NCI-H1417 (cell line): ENCODE data around the gene POLQ.
"Not testable (repeated sequence)": the region's sequence is repeated elsewhere in the genome, so short reads cannot be mapped to it uniquely, and the experiment has no call there.

Experiments used
- DNase-seq, 3 experiments: peaks; one replicate each; lab custom pipeline; 2025; lab: John Stamatoyannopoulos, UW

The POLQ gene

DNA sequence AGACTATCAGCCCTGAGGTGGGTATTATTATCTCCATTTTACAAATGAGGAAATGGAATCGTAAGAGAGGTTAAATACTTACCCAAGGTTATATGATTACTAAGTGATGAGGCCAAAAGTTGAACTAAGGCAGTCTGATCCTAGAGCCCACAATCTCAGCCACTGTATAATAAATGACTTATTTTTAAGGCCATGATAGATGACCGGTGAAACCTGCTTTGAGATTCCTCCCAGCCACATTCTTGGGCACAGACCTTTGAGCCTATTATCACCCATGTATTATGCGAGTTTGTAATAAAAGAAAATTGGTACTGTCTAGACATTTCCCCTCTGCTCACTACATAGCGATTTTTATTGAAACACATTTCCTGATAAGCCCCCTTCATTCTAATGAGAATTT lies 37.4 kb downstream of the POLQ start:
- DNase-seq: no peak

DNA sequence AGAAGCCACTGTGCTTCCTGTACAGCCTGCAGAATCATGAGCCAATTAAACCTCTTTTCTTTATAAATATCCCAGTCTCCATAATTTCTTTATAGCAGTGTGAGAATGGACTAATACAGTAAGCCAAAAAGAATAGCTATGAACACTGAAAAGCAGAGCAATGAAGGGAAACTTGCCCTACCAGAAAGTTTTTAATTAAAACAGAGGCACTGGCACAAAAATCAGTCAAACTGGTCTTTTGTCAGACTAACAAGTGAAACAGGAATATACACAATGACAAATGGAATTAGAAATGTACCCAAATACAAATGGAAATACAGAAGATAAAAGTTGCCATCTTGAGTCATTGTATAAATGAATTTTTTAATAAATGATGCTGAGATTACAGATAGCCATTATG lies 40.5 kb downstream of the POLQ start:
- DNase-seq: no peak

DNA sequence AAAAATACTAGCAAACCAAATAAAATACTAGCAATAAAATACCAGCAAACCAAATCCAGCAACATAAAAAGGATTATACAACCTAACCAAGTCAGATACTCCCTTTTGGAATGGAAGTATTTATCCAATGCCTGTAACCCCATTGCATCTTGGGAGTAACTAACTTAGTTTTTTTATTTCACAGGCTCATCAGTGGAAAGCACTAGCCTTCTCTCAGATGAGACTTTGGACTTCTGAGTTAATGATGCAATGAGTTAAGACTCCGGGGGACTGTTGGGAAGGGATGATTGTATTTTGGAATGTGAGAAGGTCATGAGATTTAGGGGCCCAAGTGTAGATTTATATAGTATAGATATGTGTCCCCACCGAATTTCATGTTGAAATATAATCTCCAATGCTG lies 41.2 kb downstream of the POLQ start:
- DNase-seq: no peak

DNA sequence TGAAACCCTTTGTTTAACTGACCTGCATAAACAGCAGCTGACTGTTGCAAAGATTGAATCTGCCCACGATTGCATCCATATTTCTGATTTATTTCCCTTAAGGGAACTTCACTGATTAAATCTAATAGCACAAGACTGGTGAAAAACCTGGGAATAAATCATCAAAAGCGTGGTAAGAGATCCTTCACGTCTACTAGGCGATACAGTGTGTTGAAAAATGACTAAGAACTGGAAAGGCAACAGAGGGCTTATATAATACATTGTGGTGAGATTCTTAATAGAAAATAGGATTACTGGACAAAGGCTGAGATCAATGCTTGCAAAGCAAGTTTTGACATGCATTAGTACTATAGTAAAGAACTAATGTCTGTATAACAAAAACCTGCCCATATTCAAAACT lies 49.0 kb downstream of the POLQ start:
- DNase-seq: no peak

DNA sequence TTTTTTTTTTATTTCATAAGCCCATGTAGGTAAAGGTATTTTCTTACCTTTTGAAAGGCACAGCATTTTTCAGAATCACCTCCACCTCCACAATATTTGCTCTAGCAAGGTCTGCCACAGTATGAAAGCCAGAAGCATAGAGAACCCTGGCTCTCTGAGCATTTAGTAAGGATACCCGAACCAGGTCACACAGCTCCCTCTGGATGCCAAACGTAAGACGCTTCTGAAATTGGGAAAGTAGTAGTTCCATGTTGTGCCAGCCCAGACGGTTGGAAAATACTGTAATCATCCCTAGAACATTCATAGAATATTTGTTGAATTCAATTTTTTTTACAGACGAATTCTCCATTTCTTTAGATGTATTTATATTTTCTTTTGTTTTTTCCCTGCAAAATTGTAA lies 52.4 kb downstream of the POLQ start:
- DNase-seq: no peak

DNA sequence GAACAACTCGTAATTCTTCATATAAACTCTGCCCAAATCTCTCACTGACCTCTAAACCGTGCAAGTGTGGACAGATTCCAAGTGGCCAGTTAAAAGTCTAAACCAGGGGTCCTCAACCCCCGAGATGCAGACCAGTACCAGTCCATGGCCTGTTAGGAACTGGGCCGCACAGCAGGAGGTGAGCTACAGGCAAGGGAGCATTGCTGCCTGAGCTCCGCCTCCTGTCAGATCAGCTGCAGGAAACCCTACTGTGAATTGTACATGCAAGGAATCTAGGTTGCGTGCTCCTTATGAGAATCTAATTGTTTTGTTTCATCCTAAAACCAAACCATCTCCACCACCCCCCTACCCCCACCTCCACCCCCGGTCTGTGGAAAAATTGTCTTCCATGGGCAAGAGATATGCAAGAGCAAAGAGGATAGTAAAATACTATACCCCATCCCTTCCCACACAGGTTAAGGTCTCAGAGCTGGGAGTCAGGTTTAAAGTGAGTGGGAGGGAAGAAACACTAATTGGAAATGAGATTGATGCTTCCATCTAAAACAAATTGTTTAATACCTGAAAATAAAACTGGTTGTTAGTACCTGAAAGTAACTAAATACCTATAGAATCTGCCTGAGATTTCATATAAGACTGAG lies 54.0 kb downstream of the POLQ start:
- DNase-seq: no peak

DNA sequence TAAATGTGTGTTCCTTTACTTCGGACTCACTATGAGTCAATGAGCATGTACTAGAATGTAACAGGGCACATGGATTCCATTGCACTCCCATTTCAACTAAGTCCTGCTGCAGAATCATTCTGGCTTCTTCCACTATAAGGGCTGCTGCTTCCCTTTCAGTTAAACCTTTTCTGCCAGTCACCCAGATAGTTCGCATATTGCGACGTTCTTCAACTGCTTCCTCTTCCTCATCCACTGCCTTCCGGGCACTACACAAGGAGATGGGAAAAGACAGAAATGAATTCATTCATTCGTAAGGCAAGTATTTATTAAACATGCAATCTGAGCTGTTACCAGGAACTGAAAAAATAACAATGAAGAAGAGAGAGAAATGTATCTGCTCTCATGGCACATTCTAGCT lies 55.6 kb downstream of the POLQ start:
- no peak for DNase-seq

DNA sequence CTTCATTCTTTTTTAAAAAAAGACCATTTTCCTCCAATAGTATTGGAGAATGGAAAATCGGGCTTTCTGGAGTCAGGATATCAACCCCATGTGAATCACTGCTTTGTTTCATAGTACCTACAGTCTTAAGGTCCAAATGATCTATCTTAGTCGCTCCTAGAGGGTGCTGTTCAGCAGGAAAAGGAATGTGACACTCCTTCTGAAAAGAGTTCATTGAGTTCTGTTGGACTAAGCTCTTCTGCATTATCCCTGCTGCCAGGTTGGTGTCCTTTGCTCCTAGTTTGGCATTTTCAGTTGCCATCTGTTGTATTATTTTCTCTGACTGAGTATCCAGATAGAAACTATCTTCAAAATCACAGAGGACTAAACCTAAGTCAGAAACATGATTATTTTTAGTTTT lies 57.2 kb downstream of the POLQ start:
- peak in 1 of 3 experiments; percentile 4 for DNase-seq

DNA sequence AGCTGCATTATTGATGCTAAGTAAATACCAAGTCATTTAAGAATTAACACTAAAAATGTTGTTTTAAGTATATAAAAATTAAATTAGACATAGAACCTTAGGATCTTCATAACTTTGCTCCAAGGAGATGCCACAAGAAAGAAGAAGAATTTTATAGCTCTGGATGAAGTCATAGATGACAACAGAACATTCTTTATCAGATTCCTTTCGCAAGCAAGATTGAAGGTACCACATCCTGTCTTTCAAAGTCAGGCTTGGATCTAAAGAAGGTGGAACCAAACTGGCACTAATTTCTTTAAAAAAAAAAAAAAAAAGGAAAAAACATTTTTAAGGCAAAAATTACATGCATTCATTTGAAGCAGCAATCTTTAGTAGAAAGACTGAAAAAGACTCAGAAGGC lies 62.5 kb downstream of the POLQ start:
- DNase-seq: no peak

DNA sequence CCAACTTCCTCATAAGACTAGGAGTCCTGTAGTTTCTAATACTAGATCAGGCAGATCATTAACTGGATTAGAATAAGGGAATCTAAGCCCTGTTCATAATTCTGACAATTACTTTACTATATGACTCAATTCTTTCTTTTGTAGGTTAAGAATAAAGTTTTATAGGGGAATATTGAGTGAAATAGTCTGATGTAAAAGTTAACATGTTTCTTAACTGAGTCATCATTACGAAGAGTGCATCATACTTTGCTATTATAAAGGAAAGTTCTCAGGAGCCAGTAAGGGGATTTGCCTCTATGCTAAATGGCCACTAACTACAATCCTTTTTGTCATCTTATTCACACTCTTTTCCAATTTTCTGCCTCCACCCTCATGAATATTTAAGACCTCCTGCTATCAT lies 63.1 kb downstream of the POLQ start:
- no peak for DNase-seq

DNA sequence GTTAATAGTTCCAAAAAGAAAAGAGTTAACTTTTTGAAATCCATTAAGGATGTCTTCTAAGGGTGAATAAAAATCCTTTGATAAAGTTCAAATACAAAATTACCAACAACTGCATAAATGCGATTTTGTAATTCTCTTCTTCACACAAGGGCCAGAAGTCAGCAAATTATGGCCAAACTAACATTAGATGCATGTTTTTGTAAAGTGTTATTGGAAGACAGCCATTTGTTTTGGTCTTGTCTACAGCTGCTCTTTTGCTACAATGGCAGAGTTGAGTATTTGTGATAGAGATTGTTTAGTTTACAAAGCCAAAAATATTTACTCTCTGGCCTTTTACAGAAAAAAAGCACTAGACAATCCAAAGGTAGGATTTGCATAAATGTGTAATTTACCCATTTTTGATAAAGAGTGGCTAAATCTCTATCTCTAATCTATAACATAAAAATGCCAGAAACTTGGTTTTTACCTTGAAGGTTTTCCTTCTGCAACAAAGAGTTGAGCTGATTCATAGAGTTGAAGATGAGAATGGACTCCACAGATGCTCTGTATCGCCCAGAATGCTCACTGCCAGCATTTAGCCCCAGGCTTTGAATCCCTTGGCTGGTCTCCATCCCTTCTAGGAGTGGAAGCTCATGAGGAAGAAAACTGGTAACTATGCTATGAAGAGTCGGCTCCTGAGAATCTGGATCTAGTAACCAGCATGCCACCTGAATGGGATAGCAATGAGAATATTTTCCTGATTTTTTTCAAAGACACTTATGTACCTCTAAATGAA lies 64.5 kb downstream of the POLQ start:
- no peak for DNase-seq

DNA sequence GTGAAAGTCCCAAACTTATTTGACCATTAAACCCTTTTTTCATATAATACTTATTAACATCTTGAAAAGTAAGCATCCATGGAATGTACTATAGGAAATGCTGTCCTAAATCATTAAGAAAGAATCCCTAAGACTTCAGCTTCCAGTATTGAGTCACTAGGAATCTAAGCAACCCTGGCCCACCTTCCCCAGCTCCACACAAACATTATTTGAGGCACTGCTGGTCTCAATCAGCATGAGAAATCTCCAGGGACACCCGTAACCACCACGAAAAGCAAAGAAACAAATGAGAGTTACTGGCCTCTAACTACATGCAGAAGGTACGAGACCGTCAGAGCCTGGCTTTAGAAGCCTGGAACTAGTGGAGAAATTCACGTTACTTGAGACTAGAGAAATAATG lies 68.2 kb downstream of the POLQ start:
- no peak for DNase-seq

DNA sequence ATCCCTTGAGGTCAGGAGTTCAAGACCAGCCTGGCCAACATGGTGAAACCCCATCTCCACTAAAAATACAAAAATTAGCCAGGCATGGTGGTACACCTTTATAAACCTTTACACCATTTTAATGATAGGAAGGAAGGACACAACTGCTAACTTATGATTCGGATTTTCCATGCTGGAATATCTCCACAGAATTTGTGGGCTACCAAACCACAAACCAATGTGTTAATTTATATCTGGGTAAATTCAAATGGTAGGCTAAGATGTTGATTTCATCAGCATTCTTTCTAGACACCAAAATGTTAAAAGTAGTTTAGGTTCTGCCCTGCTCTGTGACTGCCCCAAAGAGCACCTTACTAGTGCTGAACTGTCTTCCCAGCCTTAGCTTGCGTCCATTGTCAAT lies 72.8 kb downstream of the POLQ start:
- DNase-seq: no peak

DNA sequence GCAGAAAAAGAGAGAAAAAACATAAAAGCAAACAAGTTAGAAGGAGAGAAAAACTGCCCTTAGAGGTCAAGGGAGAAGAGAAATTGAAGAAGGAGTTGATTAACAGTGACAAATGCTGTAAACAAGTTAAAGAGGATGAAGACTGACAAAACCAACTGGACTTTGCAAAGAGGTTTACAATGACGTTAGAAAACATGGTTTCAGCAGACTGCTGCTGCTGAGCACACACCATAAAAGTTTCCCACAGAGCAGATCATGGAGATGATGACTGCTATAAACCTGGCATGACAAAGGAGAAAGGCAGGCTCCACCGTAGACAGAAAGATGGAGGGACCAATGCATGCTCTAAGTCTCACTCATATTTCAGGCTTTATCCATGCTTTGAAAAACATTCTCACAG lies 78.7 kb downstream of the POLQ start:
- no peak for DNase-seq

DNA sequence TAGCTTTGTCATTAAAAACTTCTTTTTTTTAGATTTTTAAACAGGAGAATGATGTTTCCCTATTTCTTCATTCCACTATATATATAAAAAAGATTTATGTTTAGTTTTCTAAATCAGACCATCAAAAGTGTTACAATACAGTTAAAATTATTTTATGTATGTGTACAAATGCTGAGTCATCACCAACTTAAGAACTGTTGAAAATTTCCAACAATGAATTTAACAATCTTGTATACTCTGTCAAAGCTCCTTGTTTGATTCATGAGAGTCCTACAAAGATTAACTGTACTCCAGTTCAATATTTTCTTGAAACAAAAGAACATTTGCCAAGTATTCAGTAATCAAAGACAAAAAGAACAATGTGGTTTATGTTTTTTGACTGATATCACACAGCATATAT lies 82.0 kb downstream of the POLQ start:
- DNase-seq: no peak

DNA sequence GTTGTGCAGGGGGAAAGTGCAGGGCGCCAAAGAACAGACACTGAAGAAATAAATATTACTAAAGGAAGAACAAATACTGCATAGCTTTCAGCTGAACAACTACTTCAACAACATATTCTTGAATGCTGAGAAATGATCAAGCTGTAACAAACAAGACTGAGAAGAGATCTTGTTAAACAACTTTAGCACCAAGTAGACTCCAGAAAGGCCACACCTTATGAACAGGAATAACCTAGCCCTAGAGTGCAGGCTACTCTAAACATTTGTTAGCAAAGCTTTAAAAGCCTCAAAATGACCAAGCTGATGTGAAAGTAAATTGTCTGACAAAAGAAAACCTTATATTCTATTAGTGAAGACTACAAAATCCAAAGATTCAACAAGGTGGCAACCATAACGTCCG lies 83.2 kb downstream of the POLQ start:
- DNase-seq: no peak

DNA sequence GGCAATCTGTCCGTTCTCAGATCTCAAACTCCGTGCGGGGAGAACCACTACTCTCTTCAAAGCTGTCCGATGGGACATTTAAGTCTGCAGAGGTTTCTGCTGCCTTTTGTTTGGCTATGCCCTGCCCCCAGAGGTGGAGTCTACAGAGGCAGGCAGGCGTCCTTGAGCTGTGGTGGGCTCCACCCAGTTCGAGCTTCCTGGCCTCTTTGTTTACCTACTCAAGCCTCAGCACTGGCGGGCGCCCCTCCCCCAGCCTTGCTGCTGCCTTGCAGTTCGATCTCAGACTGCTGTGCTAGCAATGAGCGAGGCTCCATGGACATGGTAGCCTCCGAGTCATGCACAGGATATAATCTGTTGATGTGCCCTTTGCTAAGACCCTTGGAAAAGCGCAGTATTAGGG lies 94.0 kb downstream of the POLQ start:
- not testable (repeated sequence) for DNase-seq

DNA sequence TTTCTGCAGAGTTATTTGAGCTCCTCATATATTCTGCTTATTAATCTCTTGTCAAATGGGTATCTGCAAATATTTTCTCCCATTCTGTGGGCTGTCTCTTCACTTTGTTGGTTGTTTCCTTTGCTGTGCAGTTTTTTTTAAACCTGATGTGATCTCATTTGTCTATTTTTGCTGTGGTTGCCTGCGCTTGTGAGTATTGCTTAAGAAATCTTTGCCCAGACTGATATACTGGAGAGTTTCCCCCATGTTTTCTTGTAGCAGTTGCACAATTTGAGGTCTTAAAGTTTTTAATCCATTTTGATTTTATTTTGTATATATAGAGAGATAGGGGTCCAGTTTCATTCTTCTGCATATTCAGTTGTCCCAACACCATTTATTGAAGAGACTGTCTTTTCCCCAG lies 102.3 kb downstream of the POLQ start:
- no peak for DNase-seq

DNA sequence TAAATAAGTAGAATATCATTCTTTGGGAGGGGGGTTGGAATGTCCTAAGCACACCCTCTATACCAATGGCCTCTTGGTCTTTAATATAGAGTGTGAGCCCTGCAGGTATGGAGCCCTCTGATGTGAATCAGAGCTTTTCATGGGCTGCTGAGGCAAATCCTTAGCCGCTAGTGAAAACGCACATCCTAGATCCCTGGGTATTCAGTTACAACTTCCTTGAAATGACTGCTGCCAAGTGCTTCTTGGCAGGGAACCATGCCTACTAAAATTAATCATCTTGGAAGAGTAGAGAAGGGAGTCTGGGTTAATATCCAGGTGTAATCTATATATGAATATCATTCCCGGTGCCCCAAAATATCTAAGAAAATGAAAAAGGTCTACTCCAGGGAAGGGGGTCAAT lies 109.1 kb downstream of the POLQ start:
- no peak for DNase-seq

DNA sequence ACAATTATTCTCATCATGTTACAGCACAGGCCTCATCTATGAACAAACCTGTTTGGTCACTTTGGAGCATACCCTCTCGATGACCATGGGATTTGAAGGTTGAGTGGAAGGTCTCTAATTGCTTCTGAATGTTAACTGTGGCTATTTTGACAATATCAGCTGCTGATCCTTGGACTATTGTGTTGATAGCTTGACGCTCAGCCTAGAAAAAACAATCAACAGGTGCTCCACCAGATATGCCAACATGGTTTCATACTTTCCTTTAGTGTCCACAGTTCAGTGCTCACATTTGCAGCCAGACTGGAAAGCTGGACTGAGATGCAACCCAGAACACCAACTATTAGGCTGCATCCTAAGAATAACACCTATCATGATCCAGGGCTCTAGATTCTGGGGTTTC lies 109.7 kb downstream of the POLQ start:
- DNase-seq: peak in 1 of 3 experiments; percentile 9

DNA sequence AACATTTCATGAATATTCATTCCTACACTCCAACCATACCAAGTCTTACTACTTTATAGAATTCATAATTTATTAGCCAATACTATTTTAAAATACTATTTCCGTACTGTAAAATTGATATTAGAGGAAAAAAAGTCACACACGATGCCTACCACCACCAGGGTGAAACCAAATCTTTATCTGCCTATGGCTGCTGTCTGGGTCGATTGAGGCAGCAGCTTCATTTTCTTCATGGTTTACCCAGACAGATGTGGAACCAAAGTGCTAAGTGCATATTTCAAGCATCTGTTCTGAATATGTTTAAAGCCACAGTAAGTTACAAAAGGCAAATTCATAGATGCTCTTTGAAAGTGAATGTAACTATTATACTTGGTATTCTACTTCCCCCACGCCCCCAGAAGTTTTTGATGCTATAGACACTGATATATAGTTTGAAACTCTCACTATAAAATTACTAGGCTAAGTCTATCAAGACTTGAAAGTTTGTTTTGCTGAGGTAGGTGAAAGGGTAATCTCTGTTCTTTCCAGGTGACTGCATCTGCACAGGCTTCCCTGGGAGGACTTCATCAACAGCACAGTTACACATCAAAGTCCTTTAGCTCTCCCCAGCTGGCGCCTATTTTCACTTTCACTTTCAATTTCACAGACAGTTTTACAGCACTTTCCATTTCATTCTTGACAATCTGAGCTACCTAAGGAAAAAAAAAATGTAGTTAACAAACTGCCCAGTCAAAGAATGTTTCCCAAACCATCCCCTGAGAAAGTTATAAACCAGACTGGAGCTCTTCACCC lies 113.9 kb downstream of the POLQ start:
- DNase-seq: peak in 2 of 3 experiments; percentile 3 to 18

DNA sequence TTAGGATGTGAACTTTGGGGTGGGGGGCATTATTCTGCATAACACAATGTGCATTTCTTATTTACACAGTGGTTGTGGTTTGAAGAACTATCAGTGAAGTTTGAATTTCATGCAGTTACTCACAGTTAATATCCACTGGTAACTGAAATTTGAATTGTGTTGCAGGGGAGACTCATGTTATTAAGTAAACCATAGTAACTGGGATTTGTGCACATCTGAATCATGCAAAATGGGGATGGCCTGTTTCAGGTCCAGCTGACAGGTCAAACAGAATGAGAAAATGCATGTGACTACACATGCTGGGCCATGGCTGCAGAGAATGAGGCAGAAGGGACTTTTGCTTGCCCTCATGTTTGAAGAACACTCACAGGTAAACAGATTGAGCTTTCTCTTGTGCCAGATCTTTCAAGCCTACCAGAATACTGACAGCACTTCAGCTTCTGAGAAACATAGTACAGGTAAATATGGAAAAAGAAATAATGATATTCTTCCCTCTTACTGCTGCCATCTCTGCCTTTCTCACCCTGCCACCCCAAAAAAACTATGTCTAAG lies 115.0 kb downstream of the POLQ start:
- no peak for DNase-seq

DNA sequence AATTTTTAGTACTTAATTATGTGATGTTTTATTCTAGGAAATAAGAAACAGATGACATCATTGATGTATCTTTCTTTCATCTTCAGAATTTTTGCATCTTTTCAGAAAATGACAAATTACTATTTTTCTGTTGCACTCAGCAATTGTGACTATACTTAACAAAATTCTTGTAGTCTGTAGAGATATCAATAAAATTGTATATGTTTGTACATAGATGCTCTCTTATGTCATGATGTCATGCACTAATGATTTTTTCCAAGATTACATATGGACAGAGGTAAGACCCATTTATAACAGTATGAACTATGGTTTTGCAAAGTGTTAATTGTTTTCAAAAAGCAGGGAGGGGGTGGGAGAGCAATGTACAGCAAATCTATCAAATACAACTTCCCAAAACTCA lies 121.2 kb downstream of the POLQ start:
- DNase-seq: no peak
